ENCODE data around the gene REV3L. TPM values are rescaled to one million over a fixed set of nuclear protein-coding genes. Genes with fewer than 3 reads are reported as not detected.

REV3L gene
- total RNA-seq, 1 experiment from 2014 or later: 5.7 TPM

GRCh38 chr6:111469543-111469942 lies 13.5 kb downstream of the REV3L start:
- ATAC-seq (peak; percentile 69), DNase-seq (ENCODE audit: low spot score) (no peak)
- no peaks in the 10 kb centered on the region for H3K36me3 Mint-ChIP-seq
- POLR2A ChIA-PET: no interaction called here
- TF ChIP-seq, protein P1, sequence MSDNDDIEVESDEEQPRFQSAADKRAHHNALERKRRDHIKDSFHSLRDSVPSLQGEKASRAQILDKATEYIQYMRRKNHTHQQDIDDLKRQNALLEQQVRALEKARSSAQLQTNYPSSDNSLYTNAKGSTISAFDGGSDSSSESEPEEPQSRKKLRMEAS (CRISPR knock-in tag; IDR thresholded peaks at IDR 0.05): no peak
- TF ChIP-seq, protein P2, sequence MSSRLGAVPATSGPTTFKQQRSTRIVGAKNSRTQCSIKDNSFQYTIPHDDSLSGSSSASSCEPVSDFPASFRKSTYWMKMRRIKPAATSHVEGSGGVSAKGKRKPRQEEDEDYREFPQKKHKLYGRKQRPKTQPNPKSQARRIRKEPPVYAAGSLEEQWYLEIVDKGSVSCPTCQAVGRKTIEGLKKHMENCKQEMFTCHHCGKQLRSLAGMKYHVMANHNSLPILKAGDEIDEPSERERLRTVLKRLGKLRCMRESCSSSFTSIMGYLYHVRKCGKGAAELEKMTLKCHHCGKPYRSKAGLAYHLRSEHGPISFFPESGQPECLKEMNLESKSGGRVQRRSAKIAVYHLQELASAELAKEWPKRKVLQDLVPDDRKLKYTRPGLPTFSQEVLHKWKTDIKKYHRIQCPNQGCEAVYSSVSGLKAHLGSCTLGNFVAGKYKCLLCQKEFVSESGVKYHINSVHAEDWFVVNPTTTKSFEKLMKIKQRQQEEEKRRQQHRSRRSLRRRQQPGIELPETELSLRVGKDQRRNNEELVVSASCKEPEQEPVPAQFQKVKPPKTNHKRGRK (CRISPR knock-in tag; IDR thresholded peaks at IDR 0.05; ENCODE audit: borderline replicate concordance): no peak
- 0 out of 2 replicates have a peak, but pooled peaks have one; percentile 13 for TF ChIP-seq USF2 (CRISPR knock-in tag; IDR thresholded peaks at IDR 0.05)
- peaks cover 3% of the 10 kb centered on the region; the same call in 1 of the 2 replicates for H3K4me1 Mint-ChIP-seq
- peaks cover 16% of the 10 kb centered on the region for H3K27me3 Mint-ChIP-seq (ENCODE audit: low read depth)
- no peaks in the 10 kb centered on the region for H3K9me3 Mint-ChIP-seq
- CTCF ChIA-PET: interaction anchor here (1.0 kb wide), 1 partner anchor 108 kb away, joined by 3 read pairs; no protein-coding TSS in a partner anchor
- H3K4me3 Mint-ChIP-seq: no peak overlapping the region
- peak overlapping the region; percentile 25; the same call in 1 of the 2 replicates for H3K27ac Mint-ChIP-seq

DNA sequence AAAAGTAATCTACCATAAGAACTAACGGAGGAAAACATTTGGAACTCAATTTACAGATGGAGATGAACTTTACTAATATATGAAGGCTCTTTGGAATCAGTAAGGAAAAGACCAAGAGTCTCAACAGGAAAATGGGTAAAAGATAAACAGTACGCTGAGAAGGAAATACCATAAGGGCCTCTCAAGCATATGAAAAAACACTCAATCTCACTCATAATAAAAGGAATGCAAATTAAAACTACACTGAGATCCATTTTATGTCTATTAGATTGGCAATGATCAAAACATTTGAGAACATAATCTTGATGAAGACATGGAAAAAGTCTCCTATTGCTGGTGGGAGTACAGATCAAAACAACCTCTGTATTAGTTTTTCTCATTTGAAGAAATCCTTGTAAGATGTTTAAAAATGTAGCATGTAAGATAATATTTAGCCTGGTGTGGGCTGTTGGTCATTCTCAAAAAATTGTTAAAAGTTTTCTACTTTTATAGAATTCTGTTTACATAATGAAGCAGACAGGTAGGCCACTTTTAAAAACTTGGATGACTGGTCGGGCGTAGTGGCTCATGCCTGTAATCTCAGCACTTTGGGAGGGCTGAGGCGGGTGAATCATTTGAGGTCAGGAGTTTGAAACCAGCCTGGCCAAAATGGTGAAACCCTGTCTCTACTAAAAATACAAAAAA lies 14.5 kb downstream of the REV3L start:
- DNase-seq (ENCODE audit: low spot score) (no peak), ATAC-seq (no peak)
- CTCF ChIA-PET: no interaction called here
- Mint-ChIP-seq H3K27me3 (ENCODE audit: low read depth) (peaks cover 5% of the 10 kb centered on the region), H3K9me3 (no peaks in the 10 kb centered on the region), H3K36me3 (no peaks in the 10 kb centered on the region), H3K4me3 (no peak overlapping the region), H3K27ac (no peak overlapping the region), H3K4me1 (peaks cover 3% of the 10 kb centered on the region; the same call in 1 of the 2 replicates)
- POLR2A ChIA-PET: no interaction called here
- TF ChIP-seq ESRRA (CRISPR knock-in tag; IDR thresholded peaks at IDR 0.05; ENCODE audit: borderline replicate concordance) (no peak), JAZF1 (CRISPR knock-in tag; IDR thresholded peaks at IDR 0.05) (no peak), TP53 (CRISPR knock-in tag; IDR thresholded peaks at IDR 0.05) (no peak)
- TF ChIP-seq, protein P3, sequence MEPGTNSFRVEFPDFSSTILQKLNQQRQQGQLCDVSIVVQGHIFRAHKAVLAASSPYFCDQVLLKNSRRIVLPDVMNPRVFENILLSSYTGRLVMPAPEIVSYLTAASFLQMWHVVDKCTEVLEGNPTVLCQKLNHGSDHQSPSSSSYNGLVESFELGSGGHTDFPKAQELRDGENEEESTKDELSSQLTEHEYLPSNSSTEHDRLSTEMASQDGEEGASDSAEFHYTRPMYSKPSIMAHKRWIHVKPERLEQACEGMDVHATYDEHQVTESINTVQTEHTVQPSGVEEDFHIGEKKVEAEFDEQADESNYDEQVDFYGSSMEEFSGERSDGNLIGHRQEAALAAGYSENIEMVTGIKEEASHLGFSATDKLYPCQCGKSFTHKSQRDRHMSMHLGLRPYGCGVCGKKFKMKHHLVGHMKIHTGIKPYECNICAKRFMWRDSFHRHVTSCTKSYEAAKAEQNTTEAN (CRISPR knock-in tag; IDR thresholded peaks at IDR 0.05): no peak

GRCh38 chr6:111464184-111464583 lies 18.8 kb downstream of the REV3L start:
- Mint-ChIP-seq H3K36me3 (peaks cover under 1% of the 10 kb centered on the region; the same call in 1 of the 2 replicates), H3K27me3 (ENCODE audit: low read depth) (no peaks in the 10 kb centered on the region), H3K4me1 (no peaks in the 10 kb centered on the region; the same call in 1 of the 2 replicates), H3K9me3 (peaks cover 6% of the 10 kb centered on the region), H3K27ac (no peak overlapping the region), H3K4me3 (no peak overlapping the region)
- CTCF ChIA-PET: no interaction called here
- DNase-seq (ENCODE audit: low spot score) (no peak), ATAC-seq (no peak)
- POLR2A ChIA-PET: no interaction called here
- TF ChIP-seq GRHL2 (CRISPR knock-in tag; IDR thresholded peaks at IDR 0.05; ENCODE audit: insufficient replicate concordance, severe bottlenecking): no peak
- TF ChIP-seq, protein P4, sequence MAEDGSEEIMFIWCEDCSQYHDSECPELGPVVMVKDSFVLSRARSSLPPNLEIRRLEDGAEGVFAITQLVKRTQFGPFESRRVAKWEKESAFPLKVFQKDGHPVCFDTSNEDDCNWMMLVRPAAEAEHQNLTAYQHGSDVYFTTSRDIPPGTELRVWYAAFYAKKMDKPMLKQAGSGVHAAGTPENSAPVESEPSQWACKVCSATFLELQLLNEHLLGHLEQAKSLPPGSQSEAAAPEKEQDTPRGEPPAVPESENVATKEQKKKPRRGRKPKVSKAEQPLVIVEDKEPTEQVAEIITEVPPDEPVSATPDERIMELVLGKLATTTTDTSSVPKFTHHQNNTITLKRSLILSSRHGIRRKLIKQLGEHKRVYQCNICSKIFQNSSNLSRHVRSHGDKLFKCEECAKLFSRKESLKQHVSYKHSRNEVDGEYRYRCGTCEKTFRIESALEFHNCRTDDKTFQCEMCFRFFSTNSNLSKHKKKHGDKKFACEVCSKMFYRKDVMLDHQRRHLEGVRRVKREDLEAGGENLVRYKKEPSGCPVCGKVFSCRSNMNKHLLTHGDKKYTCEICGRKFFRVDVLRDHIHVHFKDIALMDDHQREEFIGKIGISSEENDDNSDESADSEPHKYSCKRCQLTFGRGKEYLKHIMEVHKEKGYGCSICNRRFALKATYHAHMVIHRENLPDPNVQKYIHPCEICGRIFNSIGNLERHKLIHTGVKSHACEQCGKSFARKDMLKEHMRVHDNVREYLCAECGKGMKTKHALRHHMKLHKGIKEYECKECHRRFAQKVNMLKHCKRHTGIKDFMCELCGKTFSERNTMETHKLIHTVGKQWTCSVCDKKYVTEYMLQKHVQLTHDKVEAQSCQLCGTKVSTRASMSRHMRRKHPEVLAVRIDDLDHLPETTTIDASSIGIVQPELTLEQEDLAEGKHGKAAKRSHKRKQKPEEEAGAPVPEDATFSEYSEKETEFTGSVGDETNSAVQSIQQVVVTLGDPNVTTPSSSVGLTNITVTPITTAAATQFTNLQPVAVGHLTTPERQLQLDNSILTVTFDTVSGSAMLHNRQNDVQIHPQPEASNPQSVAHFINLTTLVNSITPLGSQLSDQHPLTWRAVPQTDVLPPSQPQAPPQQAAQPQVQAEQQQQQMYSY (CRISPR knock-in tag; IDR thresholded peaks at IDR 0.05): no peak
- no peak for TF ChIP-seq TEAD4 (CRISPR knock-in tag; IDR thresholded peaks at IDR 0.05)
- TF ChIP-seq ZNF219 (CRISPR knock-in tag; IDR thresholded peaks at IDR 0.05; ENCODE audit: borderline replicate concordance): no peak
- TF ChIP-seq GABPB1 (CRISPR knock-in tag; IDR thresholded peaks at IDR 0.05): no peak

All from WTC11 (cell line).